HCT116 (cell line): ENCODE data around the gene PRG2. TPM values are rescaled to one million over a fixed set of nuclear protein-coding genes. Genes with fewer than 3 reads are reported as not detected.

ENCODE experiments used
- ATAC-seq: fragments of 200-7000 bp; cut with Tn5 transposase; 2 replicates; pipeline ENCODE4 v1.9.1; 2020; ENCODE audit warnings: mild to moderate bottlenecking, moderate library complexity
- BruUV-seq: library from RNA; stranded (reverse); fragments of 400-500 nt; replicated peaks from 2 replicates; lab custom pipeline; 2021; lab: Mats Ljungman, UMichigan
- CTCF ChIA-PET: fragments of 300-600 bp; sonication (Branson Sonifier 250); formaldehyde crosslinking; loops from one replicate; lab custom pipeline; 2021; ENCODE audit warnings: antibody characterized with exemption; lab: Charles Lee
- POLR2A ChIA-PET: fragments of 300-600, 350-600 bp; sonication (Branson Sonifier 250); formaldehyde crosslinking; loops from one replicate; lab custom pipeline; 2021; ENCODE audit warnings: antibody characterized with exemption; lab: Charles Lee
- RAD21 ChIA-PET, 2 experiments: fragments of 300-600 bp; sonication (Branson Sonifier 250); formaldehyde crosslinking; loops; one replicate each; lab custom pipeline; 2023; ENCODE audit warnings: low total read pairs in 2 of 2; ENCODE audit not compliant: uncharacterized antibody in 2 of 2, unreplicated experiment in 2 of 2, low non-redundant PET in 1 of 2; lab: Charles Lee
- DNase-seq: peaks from one replicate; pipeline ENCODE4 v3.0.0-alpha.2; 2010; ENCODE audit warnings: low read depth, low spot score
- H2AFZ ChIP-seq: fragments of 200-600 bp; shearing (Covaris generic), sonication (generic); 2 replicates; pipeline ENCODE4 v1.6.1; 2017; ENCODE audit warnings: low read depth, mixed run types, mixed read lengths, antibody characterized with exemption, low read length; ENCODE audit not compliant: poor library complexity, severe bottlenecking
- H3K27ac ChIP-seq: 2 replicates; pipeline ENCODE4 v1.5.1; 2012; ENCODE audit warnings: low read depth, low read length
- H3K27me3 ChIP-seq: fragments of 200-600 bp; sonication (generic); 2 replicates; pipeline ENCODE4 v1.6.1; 2016; ENCODE audit warnings: mixed run types, low read length, mixed read lengths; ENCODE audit not compliant: insufficient read depth
- H3K36me3 ChIP-seq, 2 experiments: fragments of 200-500 bp in 1 of 2; fragments of 200-600 bp in 1 of 2; sonication (Bioruptor generic) in 1 of 2; sonication (generic) in 1 of 2; 2 replicates each; pipeline versions ENCODE4 v1.5.1 to v1.6.1; 2014 to 2016; ENCODE audit warnings: low read length in 2 of 2, inconsistent platforms in 1 of 2, mixed read lengths in 1 of 2, mixed run types in 1 of 2; ENCODE audit not compliant: insufficient read depth in 2 of 2, control insufficient read depth in 1 of 2
- H3K4me1 ChIP-seq, 2 experiments: fragments of 200-600 bp in 1 of 2; sonication (generic) in 1 of 2; 2 replicates each; pipeline versions ENCODE4 v1.5.1 to v1.6.1; 2012 to 2017; ENCODE audit warnings: low read length in 2 of 2, inconsistent platforms in 1 of 2, mild to moderate bottlenecking in 1 of 2, mixed read lengths in 1 of 2, mixed run types in 1 of 2, moderate library complexity in 1 of 2; ENCODE audit not compliant: insufficient read depth in 2 of 2, control insufficient read depth in 1 of 2
- H3K4me2 ChIP-seq: fragments of 200-600 bp; sonication (generic); 2 replicates; pipeline ENCODE4 v1.6.1; 2017; ENCODE audit warnings: mixed run types, low read length, mixed read lengths
- H3K4me3 ChIP-seq, 2 experiments: fragments of 200-600 bp in 1 of 2; sonication (generic) in 1 of 2; replicated peaks in 1 of 2; 2 replicates each; pipeline ENCODE4 v1.5.1; 2011 to 2016; ENCODE audit warnings: low read length in 2 of 2, control low read depth in 1 of 2, low read depth in 1 of 2, mild to moderate bottlenecking in 1 of 2, mixed read lengths in 1 of 2, mixed run types in 1 of 2
- H3K79me2 ChIP-seq: fragments of 200-600 bp; sonication (generic); 2 replicates; pipeline ENCODE4 v1.6.1; 2017; ENCODE audit warnings: mild to moderate bottlenecking, mixed run types, low read length, moderate library complexity, mixed read lengths; ENCODE audit not compliant: insufficient read depth
- H3K9ac ChIP-seq: fragments of 200-600 bp; sonication (generic); 2 replicates; pipeline ENCODE4 v1.6.1; 2016; ENCODE audit warnings: low read length, mixed read lengths
- H3K9me2 ChIP-seq: fragments of 200-600 bp; sonication (generic), shearing (Covaris generic); 2 replicates; pipeline ENCODE4 v1.6.1; 2017; ENCODE audit warnings: mixed run types, mild to moderate bottlenecking, moderate library complexity; ENCODE audit not compliant: insufficient read depth
- H3K9me3 ChIP-seq, 2 experiments: fragments of 200-500 bp in 1 of 2; fragments of 200-600 bp in 1 of 2; sonication (Bioruptor generic) in 1 of 2; sonication (generic) in 1 of 2; 2 replicates each; pipeline ENCODE4 v1.6.1; 2014 to 2017; ENCODE audit warnings: low read length in 2 of 2, mixed read lengths in 2 of 2, inconsistent platforms in 1 of 2, low read depth in 1 of 2, mild to moderate bottlenecking in 1 of 2, mixed run types in 1 of 2, moderate library complexity in 1 of 2; ENCODE audit not compliant: control insufficient read depth in 1 of 2, insufficient read depth in 1 of 2
- H4K20me1 ChIP-seq: fragments of 200-600 bp; sonication (generic), shearing (Covaris generic); 2 replicates; pipeline ENCODE4 v1.6.1; 2017; ENCODE audit warnings: mixed run types, mild to moderate bottlenecking, moderate library complexity; ENCODE audit not compliant: insufficient read depth
- CBX3 ChIP-seq: IDR thresholded peaks from 2 replicates; pipeline ENCODE4 v1.6.1; 2012; ENCODE audit warnings: low read depth
- ELF1 ChIP-seq: IDR thresholded peaks from 2 replicates; pipeline ENCODE4 v1.6.1; 2012; ENCODE audit warnings: low read depth, borderline replicate concordance
- EZH2 ChIP-seq: fragments of 200-600 bp; sonication (generic); IDR thresholded peaks from 2 replicates; pipeline ENCODE4 v1.6.1; 2017; ENCODE audit warnings: antibody characterized with exemption, mixed run types
- EZH2phosphoT487 ChIP-seq: fragments of 200-600 bp; IDR thresholded peaks from 2 replicates; pipeline ENCODE4 v1.6.1; 2018; ENCODE audit warnings: antibody characterized with exemption, borderline replicate concordance
- FOSL1 ChIP-seq: IDR thresholded peaks from 2 replicates; pipeline ENCODE4 v1.6.1; 2012; ENCODE audit warnings: low read depth
- POLR2AphosphoS5 ChIP-seq: IDR thresholded peaks from 2 replicates; pipeline ENCODE4 v1.6.1; 2011; ENCODE audit warnings: mild to moderate bottlenecking, low read depth, low read length, moderate library complexity
- RAD21 ChIP-seq: IDR thresholded peaks from 2 replicates; pipeline ENCODE4 v1.6.1; 2012; ENCODE audit warnings: low read depth, mild to moderate bottlenecking
- SP1 ChIP-seq: IDR thresholded peaks from 2 replicates; pipeline ENCODE4 v1.6.1; 2012; ENCODE audit warnings: low read depth
- TCF7L2 ChIP-seq: IDR thresholded peaks from 2 replicates; pipeline ENCODE4 v1.7.0; 2011; ENCODE audit warnings: borderline replicate concordance, inconsistent platforms; ENCODE audit not compliant: insufficient read depth, insufficient read length; ENCODE audit errors: extremely low read depth
- YY1 ChIP-seq: IDR thresholded peaks from 2 replicates; pipeline ENCODE4 v1.6.1; 2011; ENCODE audit warnings: low read length, low read depth, moderate library complexity, mild to moderate bottlenecking; ENCODE audit not compliant: insufficient replicate concordance; ENCODE audit errors: extremely low read depth
- ZNF274 ChIP-seq: fragments of 200-500 bp; sonication (Bioruptor generic); IDR thresholded peaks from 2 replicates; pipeline ENCODE4 v1.6.1; 2014; ENCODE audit warnings: mild to moderate bottlenecking, low read depth, low read length, inconsistent platforms
- intact Hi-C: fragments of 100-400 bp; cut with micrococcal nuclease; formaldehyde crosslinking; loops from 2 replicates; pipeline ENCODE4 v1.10.0; 2022
- total RNA-seq: library from RNA; stranded (reverse); gene quantifications from one replicate; pipeline ENCODE4 v1.2.1, GENCODE V29; 2021; ENCODE audit not compliant: unreplicated experiment
- TF ChIP-seq, protein P1 (sequence below): IDR thresholded peaks from 2 replicates; pipeline ENCODE4 v1.6.1; 2012
- TF ChIP-seq, protein P2 (sequence below): IDR thresholded peaks from 2 replicates; pipeline ENCODE4 v1.6.1; 2011; ENCODE audit warnings: mild to moderate bottlenecking, low read length, moderate library complexity; ENCODE audit not compliant: insufficient replicate concordance; ENCODE audit errors: extremely low read depth
- TF ChIP-seq, protein P3 (sequence below): IDR thresholded peaks from 2 replicates; pipeline ENCODE4 v1.6.1; 2012; ENCODE audit warnings: low read depth

The PRG2 gene
- total RNA-seq, 1 experiment from 2014 or later = 0.81 TPM

DNA sequence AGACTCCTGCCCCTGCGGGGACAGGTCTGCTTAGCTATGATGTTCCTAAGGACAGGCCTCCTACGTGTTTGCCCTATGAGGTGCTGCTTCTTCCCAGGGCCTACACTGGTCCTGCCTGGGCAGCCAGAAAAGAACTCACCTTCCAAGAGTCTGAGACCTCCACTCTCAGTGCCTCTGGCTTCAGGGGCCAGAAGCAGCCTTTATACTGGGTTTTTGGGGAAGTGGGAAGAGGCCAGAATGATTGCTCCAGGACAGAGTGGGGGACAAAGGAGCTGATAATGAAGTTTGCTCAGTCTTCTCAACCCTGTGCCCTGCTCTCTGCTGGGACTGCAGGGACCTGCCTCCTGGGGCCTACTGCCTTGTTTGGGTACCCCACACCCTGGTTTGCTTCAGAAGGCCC lies 9.5 kb downstream of the PRG2 start, which contains the start of gene PRG3:
TSS of gene PRG3 (minus strand) at position 176 of the 400 bp plus-strand sequence. CDS start 442 bp downstream, outside the sequence.
- BruUV-seq = no TSS peak
- no peak for DNase-seq
- H3K36me3 ChIP-seq = no peaks in the 10 kb centered on the region
- H3K4me1 ChIP-seq = no peaks in the 10 kb centered on the region
- H2AFZ ChIP-seq = no peak within 1 kb of the TSS
- RAD21 ChIA-PET = no interaction called here
- peaks cover 27% of the 10 kb centered on the region for H3K27me3 ChIP-seq
- H3K9me3 ChIP-seq = no peaks in the 10 kb centered on the region
- POLR2A ChIA-PET = interaction anchor here (0.6 kb wide), 1 partner anchor 57 kb away, joined by 3 read pairs; no protein-coding TSS in a partner anchor
- no peak within 1 kb of the TSS for H3K9ac ChIP-seq
- ATAC-seq = no peak
- H3K27ac ChIP-seq = no peak within 1 kb of the TSS
- TF ChIP-seq ZNF274 = no peak
- no peak for TF ChIP-seq RAD21
- no peak for TF ChIP-seq EZH2
- TF ChIP-seq YY1 = no peak
- TF ChIP-seq, protein P1, sequence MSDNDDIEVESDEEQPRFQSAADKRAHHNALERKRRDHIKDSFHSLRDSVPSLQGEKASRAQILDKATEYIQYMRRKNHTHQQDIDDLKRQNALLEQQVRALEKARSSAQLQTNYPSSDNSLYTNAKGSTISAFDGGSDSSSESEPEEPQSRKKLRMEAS = no peak
- no peak for TF ChIP-seq SP1
- TF ChIP-seq ELF1 = no peak
- TF ChIP-seq FOSL1 = no peak
- CTCF ChIA-PET = no interaction called here
- H3K4me3 ChIP-seq = no peak within 1 kb of the TSS
- no peaks in the 10 kb centered on the region for H3K9me2 ChIP-seq
- no peak within 1 kb of the TSS for H3K4me2 ChIP-seq
- intact Hi-C loops = no loop called here
- no peaks in the 10 kb centered on the region for H4K20me1 ChIP-seq
- H3K79me2 ChIP-seq = no peaks in the 10 kb centered on the region

DNA sequence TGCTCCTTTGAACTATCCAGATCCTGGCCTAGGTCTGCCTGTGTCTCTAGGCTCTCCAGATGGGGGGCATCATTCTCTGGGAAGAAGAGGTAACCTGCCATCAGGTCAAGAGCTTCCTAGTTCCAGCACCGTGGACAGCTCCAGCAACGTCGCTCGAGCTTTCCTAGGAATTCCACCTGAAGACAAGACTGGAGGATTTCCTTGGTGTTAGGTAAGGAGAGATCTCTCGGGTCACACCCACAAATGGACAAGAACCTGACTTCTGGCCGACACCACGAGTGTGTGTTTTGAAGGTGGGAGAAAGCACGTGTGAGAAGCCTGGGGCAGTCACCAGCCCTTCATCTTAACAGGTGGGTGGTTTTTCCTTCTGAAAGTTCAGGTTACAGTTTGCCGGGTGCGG lies 10.7 kb downstream of the PRG2 start:
- ChIA-PET POLR2A (no interaction called here), CTCF (interaction anchor here (0.6 kb wide), 1 partner anchor 26 kb away, joined by 3 read pairs; no protein-coding TSS in a partner anchor), RAD21 (no interaction called here)
- DNase-seq (no peak), ATAC-seq (no peak)
- Histone ChIP-seq H3K4me3 (no peak overlapping the region), H3K4me1 (no peaks in the 10 kb centered on the region), H3K36me3 (no peaks in the 10 kb centered on the region), H3K27me3 (peaks cover 27% of the 10 kb centered on the region), H2AFZ (no peak overlapping the region), H4K20me1 (no peaks in the 10 kb centered on the region), H3K9ac (no peak overlapping the region), H3K4me2 (no peak overlapping the region), H3K9me3 (no peaks in the 10 kb centered on the region), H3K9me2 (no peaks in the 10 kb centered on the region), H3K79me2 (no peaks in the 10 kb centered on the region), H3K27ac (no peak overlapping the region)
- TF ChIP-seq, protein P2, sequence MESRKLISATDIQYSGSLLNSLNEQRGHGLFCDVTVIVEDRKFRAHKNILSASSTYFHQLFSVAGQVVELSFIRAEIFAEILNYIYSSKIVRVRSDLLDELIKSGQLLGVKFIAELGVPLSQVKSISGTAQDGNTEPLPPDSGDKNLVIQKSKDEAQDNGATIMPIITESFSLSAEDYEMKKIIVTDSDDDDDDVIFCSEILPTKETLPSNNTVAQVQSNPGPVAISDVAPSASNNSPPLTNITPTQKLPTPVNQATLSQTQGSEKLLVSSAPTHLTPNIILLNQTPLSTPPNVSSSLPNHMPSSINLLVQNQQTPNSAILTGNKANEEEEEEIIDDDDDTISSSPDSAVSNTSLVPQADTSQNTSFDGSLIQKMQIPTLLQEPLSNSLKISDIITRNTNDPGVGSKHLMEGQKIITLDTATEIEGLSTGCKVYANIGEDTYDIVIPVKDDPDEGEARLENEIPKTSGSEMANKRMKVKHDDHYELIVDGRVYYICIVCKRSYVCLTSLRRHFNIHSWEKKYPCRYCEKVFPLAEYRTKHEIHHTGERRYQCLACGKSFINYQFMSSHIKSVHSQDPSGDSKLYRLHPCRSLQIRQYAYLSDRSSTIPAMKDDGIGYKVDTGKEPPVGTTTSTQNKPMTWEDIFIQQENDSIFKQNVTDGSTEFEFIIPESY = no peak
- TF ChIP-seq POLR2AphosphoS5 (no peak), EZH2 (no peak), TCF7L2 (no peak), EZH2phosphoT487 (no peak), FOSL1 (no peak), CBX3 (no peak)
- TF ChIP-seq, protein P3, sequence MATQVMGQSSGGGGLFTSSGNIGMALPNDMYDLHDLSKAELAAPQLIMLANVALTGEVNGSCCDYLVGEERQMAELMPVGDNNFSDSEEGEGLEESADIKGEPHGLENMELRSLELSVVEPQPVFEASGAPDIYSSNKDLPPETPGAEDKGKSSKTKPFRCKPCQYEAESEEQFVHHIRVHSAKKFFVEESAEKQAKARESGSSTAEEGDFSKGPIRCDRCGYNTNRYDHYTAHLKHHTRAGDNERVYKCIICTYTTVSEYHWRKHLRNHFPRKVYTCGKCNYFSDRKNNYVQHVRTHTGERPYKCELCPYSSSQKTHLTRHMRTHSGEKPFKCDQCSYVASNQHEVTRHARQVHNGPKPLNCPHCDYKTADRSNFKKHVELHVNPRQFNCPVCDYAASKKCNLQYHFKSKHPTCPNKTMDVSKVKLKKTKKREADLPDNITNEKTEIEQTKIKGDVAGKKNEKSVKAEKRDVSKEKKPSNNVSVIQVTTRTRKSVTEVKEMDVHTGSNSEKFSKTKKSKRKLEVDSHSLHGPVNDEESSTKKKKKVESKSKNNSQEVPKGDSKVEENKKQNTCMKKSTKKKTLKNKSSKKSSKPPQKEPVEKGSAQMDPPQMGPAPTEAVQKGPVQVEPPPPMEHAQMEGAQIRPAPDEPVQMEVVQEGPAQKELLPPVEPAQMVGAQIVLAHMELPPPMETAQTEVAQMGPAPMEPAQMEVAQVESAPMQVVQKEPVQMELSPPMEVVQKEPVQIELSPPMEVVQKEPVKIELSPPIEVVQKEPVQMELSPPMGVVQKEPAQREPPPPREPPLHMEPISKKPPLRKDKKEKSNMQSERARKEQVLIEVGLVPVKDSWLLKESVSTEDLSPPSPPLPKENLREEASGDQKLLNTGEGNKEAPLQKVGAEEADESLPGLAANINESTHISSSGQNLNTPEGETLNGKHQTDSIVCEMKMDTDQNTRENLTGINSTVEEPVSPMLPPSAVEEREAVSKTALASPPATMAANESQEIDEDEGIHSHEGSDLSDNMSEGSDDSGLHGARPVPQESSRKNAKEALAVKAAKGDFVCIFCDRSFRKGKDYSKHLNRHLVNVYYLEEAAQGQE = peak; percentile 85
- no TSS peak for BruUV-seq
- intact Hi-C loops = no loop called here
